Keratinocyte (primary cell): ENCODE data around the gene FAM229A. TPM values are rescaled to one million over a fixed set of nuclear protein-coding genes. Genes with fewer than 3 reads are reported as not detected.

Source experiments
- DNase-seq: peaks from one replicate; pipeline ENCODE4 v3.0.0-alpha.2; 2011; ENCODE audit warnings: low read depth, missing footprints, low spot score
- FAIRE-seq: peaks from 2 replicates; lab custom pipeline; 2011; peaks lifted over from hg19 to GRCh38; lab: Jason Lieb, UNC
- H2AFZ ChIP-seq: 2 replicates; pipeline ENCODE4 v1.6.0; 2012; ENCODE audit warnings: low read length, control low read depth, inconsistent platforms; ENCODE audit not compliant: control insufficient read depth
- H3K27ac ChIP-seq: 2 replicates; pipeline ENCODE4 v1.5.1; 2011; ENCODE audit warnings: low read length; ENCODE audit not compliant: control insufficient read depth, insufficient read depth
- H3K27me3 ChIP-seq: 3 replicates; pipeline ENCODE4 v1.6.0; 2011; ENCODE audit warnings: low read length; ENCODE audit not compliant: control insufficient read depth, insufficient read depth; ENCODE audit errors: extremely low read depth
- H3K36me3 ChIP-seq, 2 experiments: 2 replicates in 1 of 2; 3 replicates in 1 of 2; pipeline ENCODE4 v1.5.1; 2011; ENCODE audit warnings: low read length in 2 of 2, mild to moderate bottlenecking in 1 of 2; ENCODE audit not compliant: control insufficient read depth in 2 of 2, insufficient read depth in 2 of 2; ENCODE audit errors: extremely low read depth in 1 of 2
- H3K4me1 ChIP-seq: 3 replicates; pipeline ENCODE4 v1.5.1; 2011; ENCODE audit warnings: low read length; ENCODE audit not compliant: control insufficient read depth, insufficient read depth; ENCODE audit errors: extremely low read depth
- H3K4me2 ChIP-seq: 3 replicates; pipeline ENCODE4 v1.6.0; 2011; ENCODE audit warnings: low read depth, low read length; ENCODE audit not compliant: control insufficient read depth, insufficient read depth; ENCODE audit errors: extremely low read depth
- H3K4me3 ChIP-seq, 3 experiments: fragments of 200-600 bp in 1 of 3; sonication (generic) in 1 of 3; 2 replicates in 2 of 3; 3 replicates in 1 of 3; pipeline ENCODE4 v1.5.1; 2011 to 2016; ENCODE audit warnings: low read length in 3 of 3, mild to moderate bottlenecking in 3 of 3, control low read depth in 2 of 3, inconsistent platforms in 1 of 3, low read depth in 1 of 3, mixed read lengths in 1 of 3, mixed run types in 1 of 3, moderate library complexity in 1 of 3; ENCODE audit not compliant: control insufficient read depth in 2 of 3, insufficient read depth in 2 of 3; ENCODE audit errors: extremely low read depth in 1 of 3
- H3K79me2 ChIP-seq: 2 replicates; pipeline ENCODE4 v1.6.0; 2012; ENCODE audit warnings: low read length; ENCODE audit not compliant: control insufficient read depth, insufficient read depth
- H3K9ac ChIP-seq: 3 replicates; pipeline ENCODE4 v1.6.0; 2011; ENCODE audit warnings: low read length; ENCODE audit not compliant: control insufficient read depth, insufficient read depth; ENCODE audit errors: extremely low read depth
- H3K9me1 ChIP-seq: 3 replicates; pipeline ENCODE4 v1.6.0; 2011; ENCODE audit warnings: low read length; ENCODE audit not compliant: control insufficient read depth, insufficient read depth; ENCODE audit errors: extremely low read depth
- H3K9me3 ChIP-seq: 2 replicates; pipeline ENCODE4 v1.5.1; 2012; ENCODE audit warnings: low read depth, low read length; ENCODE audit not compliant: control insufficient read depth
- H4K20me1 ChIP-seq: 3 replicates; pipeline ENCODE4 v1.6.0; 2011; ENCODE audit warnings: low read length; ENCODE audit not compliant: control insufficient read depth, insufficient read depth; ENCODE audit errors: extremely low read depth
- EZH2 ChIP-seq: IDR thresholded peaks from one replicate; pipeline ENCODE4 v1.6.1; 2012; ENCODE audit warnings: inconsistent platforms, mild to moderate bottlenecking, low read length, moderate library complexity
- dilution Hi-C: fragments of 300-500 bp; cut with MboI; formaldehyde crosslinking; loops from one replicate; pipeline ENCODE4 v1.7.0; 2020; ENCODE audit warnings: low sequenced_read_pairs; ENCODE audit not compliant: extremely low pct_ligation_motif_present
- polyA plus RNA-seq, 5 experiments: library from polyadenylated mRNA; depleted of rRNA in 3 of 5; stranded (reverse) in 3 of 5; stranded (forward) in 1 of 5; unstranded in 1 of 5; fragments of >200 nt; gene quantifications; 1 replicate in 1 of 5; 2 replicates in 3 of 5; 3 replicates in 1 of 5; pipeline versions ENCODE4 v1.2.1 to v1.2.3, GENCODE V29; 2011 to 2012; ENCODE audit warnings: missing spikeins in 2 of 5, low read depth in 1 of 5, low replicate concordance in 1 of 5
- TF ChIP-seq, protein P1 (sequence below), 3 experiments: IDR thresholded peaks in 1 of 3; conservative IDR thresholded peaks in 1 of 3; optimal IDR thresholded peaks in 1 of 3; 2 replicates in 2 of 3; 3 replicates in 1 of 3; pipeline versions ENCODE3 to v1.5.1; 2011; ENCODE audit warnings: low read length in 3 of 3, mild to moderate bottlenecking in 3 of 3, moderate library complexity in 2 of 3, control low read depth in 1 of 3, inconsistent platforms in 1 of 3; ENCODE audit not compliant: insufficient read depth in 2 of 3; ENCODE audit errors: extremely low read depth in 1 of 3

The FAM229A gene
- polyA plus RNA-seq, 1 donor (not counting 4 experiments of a cell fraction or from before 2014, with no cell fraction given) = 1.1 TPM

DNA sequence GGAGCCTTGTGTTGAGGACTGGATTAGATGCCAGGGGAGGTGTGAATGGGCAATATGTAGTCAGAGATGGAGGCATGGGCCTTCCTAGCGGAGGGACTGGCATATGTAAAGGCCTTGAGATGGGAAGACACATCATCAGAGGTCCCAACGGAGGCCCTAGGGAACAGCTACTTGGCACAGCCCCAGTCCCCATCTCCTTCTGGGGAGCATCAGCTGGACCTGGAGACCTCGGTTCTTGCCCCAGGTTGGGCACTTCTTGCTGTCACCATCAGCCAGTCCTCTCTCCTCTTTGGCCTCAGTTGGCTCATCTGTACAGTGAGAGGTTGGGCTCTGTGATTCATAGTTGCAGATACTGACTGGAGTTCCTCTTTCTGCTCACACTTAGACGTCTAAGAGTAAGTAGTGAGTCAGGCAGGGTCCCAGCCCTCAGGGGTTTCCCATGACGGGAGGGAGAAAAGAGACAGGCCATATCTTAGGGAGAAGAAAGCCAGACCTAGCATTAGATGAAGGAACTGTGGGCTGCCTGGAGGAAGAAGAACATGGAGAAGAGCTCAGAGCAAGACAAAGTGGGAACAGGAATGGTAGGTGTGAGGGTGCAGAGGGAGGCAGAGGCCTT is 22.8 kb downstream of the FAM229A start:
- dilution Hi-C loops = no loop called here
- FAIRE-seq (no peak), DNase-seq (peak; percentile 58)
- Histone ChIP-seq H3K27ac (no peak overlapping the region), H2AFZ (no peak overlapping the region), H3K36me3 (no peaks in the 10 kb centered on the region), H3K9ac (no peak overlapping the region), H3K9me1 (no peaks in the 10 kb centered on the region), H3K27me3 (peaks cover 14% of the 10 kb centered on the region), H3K4me3 (no peak overlapping the region), H3K4me2 (no peak overlapping the region), H3K79me2 (no peaks in the 10 kb centered on the region), H3K9me3 (no peaks in the 10 kb centered on the region), H3K4me1 (peaks cover 27% of the 10 kb centered on the region), H4K20me1 (peaks cover 2% of the 10 kb centered on the region)
- TF ChIP-seq EZH2 = no peak
- TF ChIP-seq, protein P1, sequence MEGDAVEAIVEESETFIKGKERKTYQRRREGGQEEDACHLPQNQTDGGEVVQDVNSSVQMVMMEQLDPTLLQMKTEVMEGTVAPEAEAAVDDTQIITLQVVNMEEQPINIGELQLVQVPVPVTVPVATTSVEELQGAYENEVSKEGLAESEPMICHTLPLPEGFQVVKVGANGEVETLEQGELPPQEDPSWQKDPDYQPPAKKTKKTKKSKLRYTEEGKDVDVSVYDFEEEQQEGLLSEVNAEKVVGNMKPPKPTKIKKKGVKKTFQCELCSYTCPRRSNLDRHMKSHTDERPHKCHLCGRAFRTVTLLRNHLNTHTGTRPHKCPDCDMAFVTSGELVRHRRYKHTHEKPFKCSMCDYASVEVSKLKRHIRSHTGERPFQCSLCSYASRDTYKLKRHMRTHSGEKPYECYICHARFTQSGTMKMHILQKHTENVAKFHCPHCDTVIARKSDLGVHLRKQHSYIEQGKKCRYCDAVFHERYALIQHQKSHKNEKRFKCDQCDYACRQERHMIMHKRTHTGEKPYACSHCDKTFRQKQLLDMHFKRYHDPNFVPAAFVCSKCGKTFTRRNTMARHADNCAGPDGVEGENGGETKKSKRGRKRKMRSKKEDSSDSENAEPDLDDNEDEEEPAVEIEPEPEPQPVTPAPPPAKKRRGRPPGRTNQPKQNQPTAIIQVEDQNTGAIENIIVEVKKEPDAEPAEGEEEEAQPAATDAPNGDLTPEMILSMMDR (optimal IDR thresholded peaks at IDR 0.05 in 1 of 3, IDR thresholded peaks at IDR 0.05 in 1 of 3, conservative IDR thresholded peaks at IDR 0.05 in 1 of 3; ENCODE audit: extremely low read depth in 1 of 3, insufficient read depth in 2 of 3, low read length in 3 of 3) = no peak

DNA sequence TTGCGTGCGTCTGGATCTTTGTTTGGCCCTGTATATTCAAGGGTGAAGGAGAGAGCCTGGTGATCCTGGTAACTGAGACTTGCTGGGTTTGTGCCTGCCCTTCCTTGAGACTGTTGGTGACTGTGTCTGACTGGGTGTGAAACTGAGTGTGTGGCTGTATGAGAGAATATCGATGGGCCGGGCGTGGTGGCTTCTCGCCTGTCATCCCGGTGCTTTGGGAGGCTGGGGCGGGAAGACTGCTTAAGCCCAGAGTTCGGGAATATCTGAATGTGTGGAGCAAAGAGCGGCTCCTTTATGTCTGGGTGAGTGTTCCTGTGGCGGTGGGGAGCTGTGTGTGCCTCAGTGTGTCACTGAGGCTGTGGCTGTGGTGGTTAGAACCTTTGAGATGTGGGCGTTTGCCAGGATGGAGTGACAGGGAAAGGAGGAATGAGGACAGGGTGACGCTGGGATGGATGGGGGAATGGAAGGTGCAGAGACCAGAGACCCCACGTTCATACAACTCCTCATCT is 23.6 kb downstream of the FAM229A start:
- no peak overlapping the region for H3K4me2 ChIP-seq
- no peak overlapping the region for H3K27ac ChIP-seq
- H3K4me3 ChIP-seq = no peak overlapping the region
- no peak for FAIRE-seq
- H2AFZ ChIP-seq = no peak overlapping the region
- H3K4me1 ChIP-seq = peaks cover 27% of the 10 kb centered on the region
- no peaks in the 10 kb centered on the region for H3K79me2 ChIP-seq
- peaks cover 14% of the 10 kb centered on the region for H3K27me3 ChIP-seq
- dilution Hi-C loops = no loop called here
- H3K9me1 ChIP-seq = no peaks in the 10 kb centered on the region
- no peaks in the 10 kb centered on the region for H3K36me3 ChIP-seq
- peaks cover 2% of the 10 kb centered on the region for H4K20me1 ChIP-seq
- no peaks in the 10 kb centered on the region for H3K9me3 ChIP-seq
- DNase-seq = no peak
- peak overlapping the region; percentile 37 for H3K9ac ChIP-seq
- TF ChIP-seq, protein P1 (optimal IDR thresholded peaks at IDR 0.05 in 1 of 3, IDR thresholded peaks at IDR 0.05 in 1 of 3, conservative IDR thresholded peaks at IDR 0.05 in 1 of 3; ENCODE audit: extremely low read depth in 1 of 3, insufficient read depth in 2 of 3, low read length in 3 of 3) = no peak
- TF ChIP-seq EZH2 = no peak
